Hepatocyte (in vitro differentiated cells): ENCODE measurements around the gene TPGS1.

Source experiments
- CTCF ChIP-seq: fragments of 200-600 bp; sonication (generic); IDR thresholded peaks from 2 replicates; pipeline ENCODE4 v1.5.1; 2016; ENCODE audit warnings: antibody characterized with exemption, mild to moderate bottlenecking; ENCODE audit not compliant: poor library complexity
- EZH2 ChIP-seq: fragments of 200-600 bp; sonication (generic); IDR thresholded peaks from 2 replicates; pipeline ENCODE4 v1.6.1; 2016; ENCODE audit warnings: antibody characterized with exemption, mild to moderate bottlenecking, borderline replicate concordance
- EZH2phosphoT487 ChIP-seq: fragments of 200-600 bp; sonication (generic); IDR thresholded peaks from one replicate; pipeline ENCODE4 v1.6.1; 2018; ENCODE audit warnings: antibody characterized with exemption, mild to moderate bottlenecking, low read depth, moderate library complexity; ENCODE audit not compliant: unreplicated experiment, severe bottlenecking

- TF ChIP-seq CTCF (no peak), EZH2phosphoT487 (no peak), EZH2 (no peak)
Measured at GRCh38 chr19:538641-539428, 31.5 kb downstream of the TPGS1 start.
